GM19463 (cell line): Measurements from ENCODE around the gene KATNB1.

Source experiments
- ATAC-seq: cut with Tn5 transposase; IDR thresholded peaks from one replicate; pipeline ENCODE4 v1.9.1; 2021; ENCODE audit warnings: mild to moderate bottlenecking, moderate library complexity; ENCODE audit not compliant: unreplicated experiment

KATNB1 gene, protein sequence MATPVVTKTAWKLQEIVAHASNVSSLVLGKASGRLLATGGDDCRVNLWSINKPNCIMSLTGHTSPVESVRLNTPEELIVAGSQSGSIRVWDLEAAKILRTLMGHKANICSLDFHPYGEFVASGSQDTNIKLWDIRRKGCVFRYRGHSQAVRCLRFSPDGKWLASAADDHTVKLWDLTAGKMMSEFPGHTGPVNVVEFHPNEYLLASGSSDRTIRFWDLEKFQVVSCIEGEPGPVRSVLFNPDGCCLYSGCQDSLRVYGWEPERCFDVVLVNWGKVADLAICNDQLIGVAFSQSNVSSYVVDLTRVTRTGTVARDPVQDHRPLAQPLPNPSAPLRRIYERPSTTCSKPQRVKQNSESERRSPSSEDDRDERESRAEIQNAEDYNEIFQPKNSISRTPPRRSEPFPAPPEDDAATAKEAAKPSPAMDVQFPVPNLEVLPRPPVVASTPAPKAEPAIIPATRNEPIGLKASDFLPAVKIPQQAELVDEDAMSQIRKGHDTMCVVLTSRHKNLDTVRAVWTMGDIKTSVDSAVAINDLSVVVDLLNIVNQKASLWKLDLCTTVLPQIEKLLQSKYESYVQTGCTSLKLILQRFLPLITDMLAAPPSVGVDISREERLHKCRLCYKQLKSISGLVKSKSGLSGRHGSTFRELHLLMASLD

DNA sequence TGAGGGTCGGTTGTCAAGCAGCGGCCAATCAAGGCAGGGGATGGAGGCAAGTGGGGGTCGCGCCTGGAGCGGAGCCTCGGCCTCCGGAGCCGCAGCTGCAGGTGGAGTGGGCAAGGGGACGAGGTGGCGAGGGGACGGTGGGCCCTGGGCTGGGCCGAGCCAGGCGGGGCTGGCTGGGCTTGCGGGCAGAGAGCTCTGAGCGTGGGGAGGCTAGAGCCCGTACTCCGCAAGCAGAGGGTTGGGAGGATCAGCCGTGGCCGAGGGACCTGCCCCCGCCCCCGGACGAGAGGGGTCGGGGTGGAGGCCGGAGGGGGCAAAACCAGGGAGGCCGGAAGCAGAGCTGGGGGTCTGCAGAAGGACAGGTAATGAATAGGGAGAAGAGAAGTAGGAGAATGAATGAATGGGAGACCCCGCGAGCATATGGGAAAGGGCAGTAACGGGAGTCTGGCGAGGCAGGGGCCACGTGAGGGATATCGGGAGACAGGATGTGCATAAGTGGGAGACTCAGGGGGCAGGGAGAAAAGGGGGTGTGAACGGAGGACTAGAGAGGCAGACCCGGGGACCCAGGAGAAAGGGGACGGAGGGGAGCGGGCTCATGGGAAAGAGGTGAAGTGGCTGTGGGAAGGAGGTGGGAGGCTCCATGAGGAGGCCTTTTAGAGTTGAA, at the start of gene KATNB1:
Gene KATNB1 (plus strand): TSS at position 16 of the 664 bp plus-strand sequence. CDS start 1,474 bp downstream, outside the sequence.
- ATAC-seq: no peak

DNA sequence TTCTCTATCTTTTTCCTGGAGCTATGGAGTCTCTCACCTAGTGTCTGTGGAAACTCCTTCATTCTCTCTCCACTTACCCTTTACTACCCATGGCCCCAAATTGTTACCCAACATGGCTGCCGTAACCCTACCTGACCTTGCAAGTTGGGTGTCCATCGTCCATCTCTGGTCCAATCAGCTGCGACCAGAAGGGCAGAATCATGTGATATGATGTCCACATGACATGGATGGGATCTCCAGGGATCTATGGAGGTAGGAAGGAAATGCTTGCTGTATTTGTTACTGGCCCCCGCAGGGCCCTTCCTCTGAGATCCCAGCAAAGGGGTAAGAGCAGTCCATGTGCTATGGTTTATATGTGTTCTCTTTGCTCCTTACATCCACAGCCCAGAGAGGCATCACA, 49.0 kb upstream of the KATNB1 start:
- no peak for ATAC-seq

DNA sequence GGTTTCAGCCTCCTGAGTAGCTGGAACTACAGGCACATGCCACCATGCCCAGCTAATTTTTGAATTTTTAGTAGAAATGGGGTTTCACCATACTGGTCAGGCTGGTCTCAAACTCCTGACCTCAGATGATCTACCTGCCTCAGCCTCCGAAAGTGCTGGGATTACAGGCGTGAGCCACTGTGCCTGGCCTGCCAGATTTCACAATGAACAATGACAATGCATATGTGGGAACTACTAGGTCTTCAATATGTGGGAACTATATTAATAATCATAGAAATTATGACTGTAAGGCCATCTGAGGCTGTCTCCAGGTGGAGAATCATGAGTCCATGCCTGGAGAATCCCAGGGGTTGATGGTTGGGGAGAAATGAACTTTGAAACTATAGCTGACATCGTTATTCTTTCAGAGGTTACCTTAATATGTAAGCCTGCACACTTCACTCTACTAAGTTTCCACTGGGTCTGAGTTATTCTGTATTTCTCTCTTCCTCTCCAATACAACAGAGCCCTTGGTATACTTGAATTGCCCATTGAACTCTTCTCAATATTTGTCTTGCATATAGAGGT, 48.1 kb upstream of the KATNB1 start:
- no peak for ATAC-seq

DNA sequence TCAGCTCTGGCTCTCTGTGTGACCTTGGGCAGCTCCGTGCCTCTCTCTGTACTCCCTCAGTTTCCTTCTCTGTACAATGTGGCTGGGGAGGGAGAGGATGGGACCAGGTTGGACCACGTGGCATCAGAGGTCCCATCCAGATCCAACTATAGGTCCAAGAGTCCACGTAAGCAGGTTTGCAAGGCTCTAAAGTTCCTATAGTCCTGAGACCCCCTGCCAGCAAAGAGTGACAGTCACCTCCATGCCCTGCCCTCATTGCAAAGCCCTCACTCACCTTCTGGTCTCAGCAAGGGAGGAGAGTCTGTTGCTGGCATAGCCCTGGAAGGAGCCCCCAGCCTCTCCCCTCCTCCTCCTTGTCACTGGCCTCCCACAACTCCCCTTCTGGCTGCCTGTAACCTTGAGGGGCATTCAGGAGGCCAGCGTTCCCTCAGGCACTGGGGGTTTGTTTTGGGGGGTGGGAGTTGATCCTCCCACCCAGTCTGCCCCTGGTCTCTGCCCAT, 47.0 kb upstream of the KATNB1 start:
- no peak for ATAC-seq

DNA sequence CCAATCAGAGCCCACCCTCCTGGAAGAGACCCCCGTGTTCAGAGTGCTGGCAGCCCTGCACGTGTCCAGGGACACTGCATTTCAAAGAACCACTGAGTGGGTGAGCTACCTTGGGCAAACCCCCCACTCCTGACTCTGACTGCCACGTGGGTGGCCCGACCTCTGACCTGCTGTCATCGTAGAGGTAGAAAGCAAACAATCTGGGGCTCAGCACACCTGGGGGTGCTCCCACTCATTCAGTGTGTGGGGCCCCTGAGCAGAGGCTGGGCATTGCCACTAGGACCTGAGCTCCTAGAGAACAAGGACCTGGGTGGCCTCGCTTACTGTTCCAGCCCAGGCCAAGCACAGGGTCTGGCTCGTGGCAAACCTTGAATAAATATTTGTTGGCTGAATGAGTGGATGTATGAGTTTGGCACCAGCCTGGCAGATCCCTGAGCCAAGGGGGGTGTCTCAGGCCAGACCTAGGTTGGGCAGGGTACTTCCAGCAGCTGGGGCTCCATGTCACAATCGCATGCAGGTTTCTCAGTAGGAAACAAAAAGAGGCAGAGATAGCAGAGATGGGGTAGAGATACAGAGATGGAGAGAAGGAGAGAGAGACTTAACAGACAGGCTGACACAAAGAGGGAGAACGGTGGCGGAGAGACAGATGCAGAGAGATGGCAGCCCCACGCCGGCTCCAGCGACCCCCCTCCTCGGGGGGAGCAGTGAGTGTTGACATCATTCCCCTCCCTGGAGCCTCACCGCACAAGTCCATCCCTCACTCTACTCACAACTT, 46.4 kb upstream of the KATNB1 start:
- no peak for ATAC-seq

DNA sequence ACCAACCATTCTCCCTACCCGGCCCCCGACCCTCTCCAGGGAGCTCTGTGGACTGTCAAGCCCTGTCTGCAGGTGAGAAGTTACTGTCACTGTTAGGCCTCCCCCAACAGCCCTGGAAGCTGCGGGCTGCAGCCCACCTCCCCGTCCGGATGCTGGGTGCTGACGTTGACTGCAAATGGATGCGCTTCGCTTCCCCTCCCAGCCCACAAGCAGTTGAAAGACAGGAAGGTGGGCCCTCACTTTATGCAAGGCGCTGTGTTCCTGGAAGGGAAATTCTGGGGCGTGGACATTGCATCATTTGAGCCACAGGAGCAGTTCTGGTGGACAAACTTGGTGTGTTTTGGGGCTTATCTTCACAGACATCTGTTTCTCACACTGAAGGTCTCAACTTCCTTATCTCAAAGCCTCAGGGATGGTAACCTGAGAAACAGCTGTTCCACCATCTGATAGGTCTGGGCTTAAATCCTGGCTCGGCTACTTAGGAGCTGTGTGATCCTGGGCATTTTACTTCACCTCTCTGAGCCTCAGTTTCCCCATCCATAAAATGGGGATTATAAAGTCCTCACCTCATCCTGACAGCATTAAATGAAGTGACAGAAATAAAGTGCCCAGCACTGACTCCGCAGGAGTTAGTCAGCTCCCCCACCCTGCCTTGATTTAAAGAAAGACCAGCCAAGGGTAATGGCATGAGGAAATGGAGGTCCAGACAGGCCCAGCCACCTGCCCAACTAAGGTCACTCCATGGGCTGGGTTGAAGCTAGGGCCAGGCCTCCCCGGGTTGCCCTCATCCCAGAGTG, 45.6 kb upstream of the KATNB1 start:
- peak; percentile 68 for ATAC-seq

DNA sequence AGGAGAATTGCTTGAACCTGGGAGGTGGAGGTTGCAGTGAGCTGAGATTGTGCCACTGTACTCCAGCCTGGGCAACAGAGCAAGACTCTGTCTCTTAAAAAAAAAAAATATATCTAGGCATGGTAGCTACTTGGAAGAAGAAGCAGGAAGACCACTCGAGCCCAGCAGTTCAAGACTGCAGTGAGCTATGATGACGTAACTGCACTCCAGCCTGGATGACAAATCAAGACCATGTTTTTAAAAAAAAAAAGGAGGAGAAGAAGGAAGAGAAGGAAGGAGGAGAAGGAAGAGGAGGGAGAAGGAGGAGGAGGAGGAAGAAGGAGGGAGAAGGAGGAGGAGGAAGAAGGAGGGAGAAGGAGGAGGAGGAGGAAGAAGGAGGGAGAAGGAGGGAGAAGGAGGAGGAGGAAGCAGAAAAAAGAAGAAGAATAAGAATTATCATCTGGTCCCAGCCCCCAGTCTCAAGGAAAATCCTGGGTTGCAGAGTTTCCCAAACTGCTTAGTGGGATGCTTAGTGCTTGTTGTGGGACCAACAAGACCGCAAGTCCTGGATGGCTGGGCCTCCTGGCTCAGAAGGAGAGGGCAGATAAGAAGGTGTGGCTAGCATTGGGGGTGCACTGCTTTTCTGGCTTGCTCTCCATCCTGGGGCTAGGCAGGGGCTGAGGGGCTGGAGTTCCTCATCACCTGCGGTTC, 44.6 kb upstream of the KATNB1 start:
- ATAC-seq: no peak

DNA sequence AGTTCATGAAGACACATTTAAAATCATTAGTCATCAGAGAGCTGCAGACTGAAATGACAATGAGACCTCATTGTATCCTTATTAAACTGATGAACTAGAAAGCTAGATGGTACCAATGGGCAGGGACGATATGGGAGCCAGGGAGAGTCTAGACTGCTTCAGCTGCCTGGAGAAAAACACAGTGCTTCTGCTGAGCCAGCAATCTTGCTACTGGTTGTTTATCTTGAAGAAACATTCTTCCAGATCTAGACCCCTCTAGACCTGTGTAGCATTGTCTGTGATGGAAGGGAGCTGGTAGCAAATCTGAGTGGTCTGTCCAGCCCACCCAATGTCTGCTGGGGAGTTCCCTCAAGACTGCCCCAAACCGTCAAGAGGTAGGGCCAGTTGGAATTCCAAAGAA, 42.9 kb upstream of the KATNB1 start:
- no peak for ATAC-seq

DNA sequence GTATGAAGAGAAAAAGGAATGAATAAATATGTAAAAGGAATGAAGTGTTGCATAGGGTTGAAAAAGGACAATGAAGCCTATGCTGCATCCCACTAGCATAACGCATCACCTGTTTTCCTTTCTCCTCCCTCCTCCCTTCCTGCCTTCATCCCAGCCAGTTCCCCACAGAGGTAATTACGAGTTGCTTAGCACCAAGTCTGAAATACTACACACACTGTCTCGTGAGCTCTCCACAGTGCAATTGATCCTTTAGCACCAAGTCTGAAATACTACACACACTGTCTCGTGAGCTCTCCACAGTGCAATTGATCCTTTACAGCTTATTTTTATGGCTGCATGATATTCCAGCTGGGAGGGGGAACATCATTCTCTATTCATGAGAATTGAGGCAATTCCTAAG, 42.0 kb upstream of the KATNB1 start:
- no peak for ATAC-seq

DNA sequence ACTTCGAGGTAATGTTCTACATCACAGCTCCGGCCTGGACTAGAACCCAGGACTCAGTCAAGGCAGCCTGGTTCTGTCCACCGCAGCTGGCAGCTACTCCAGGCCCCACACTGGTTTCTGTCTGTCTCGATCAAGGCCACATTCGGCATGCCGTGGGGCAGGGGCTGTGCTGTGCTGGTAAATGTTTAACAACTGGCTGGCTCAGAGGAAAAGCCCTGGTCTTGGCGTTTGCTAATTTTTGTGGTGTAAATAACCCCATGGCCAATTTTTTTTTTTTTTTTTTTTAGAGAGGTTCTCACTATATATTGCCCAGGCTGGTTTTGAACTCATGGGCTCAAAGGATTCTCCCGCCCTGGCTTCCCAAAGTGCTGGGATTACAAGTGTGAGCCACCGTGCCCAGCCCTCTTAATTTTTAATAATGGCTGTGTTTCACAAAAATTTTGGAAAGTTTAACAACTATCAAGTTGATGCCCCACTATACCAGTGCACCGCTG, 41.3 kb upstream of the KATNB1 start:
- no peak for ATAC-seq

DNA sequence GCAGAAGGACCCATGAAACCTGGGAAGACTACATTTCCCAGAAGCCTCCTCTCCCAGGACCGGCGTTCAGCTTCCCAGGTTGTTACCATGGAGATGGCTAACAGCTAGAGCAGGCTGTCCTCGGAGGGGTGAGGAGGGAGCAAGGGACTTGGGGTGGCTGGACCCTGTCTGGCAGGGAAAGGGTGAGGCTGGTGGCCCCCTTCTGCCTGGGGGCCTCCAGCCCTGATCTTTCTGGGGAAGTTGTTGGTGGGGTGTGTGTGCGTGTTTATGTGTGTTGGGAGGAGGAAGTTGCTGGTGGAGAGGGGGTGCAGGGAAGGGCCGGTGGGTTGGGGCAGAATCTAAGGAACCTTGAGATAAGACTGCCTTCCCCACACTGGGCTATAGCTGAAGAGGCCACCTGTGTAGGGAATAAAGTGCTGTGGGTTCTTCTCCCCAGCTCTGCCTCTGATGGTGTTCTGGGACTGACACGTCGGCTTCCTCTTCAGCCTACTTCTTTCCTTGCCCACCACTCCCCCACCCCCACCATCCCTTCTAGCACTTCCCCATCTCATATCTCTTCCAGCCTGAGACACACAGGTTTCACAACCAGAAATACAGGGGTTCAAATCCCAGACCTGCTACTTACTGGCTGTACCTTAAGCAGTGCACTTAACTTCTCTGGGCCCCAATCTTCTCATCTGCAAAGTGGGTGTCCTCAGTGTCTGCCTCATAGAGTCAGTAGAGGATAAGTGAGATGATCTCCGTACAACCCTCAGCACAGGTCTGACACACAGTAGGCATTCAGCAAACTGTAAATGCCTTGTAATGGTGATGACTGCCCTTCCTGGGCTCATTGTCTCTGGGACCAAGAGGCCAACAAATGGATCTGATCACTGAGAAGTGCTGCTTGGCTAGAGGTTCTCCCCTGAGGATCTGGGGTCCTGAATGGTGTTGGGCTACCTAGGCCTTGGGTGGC, 40.6 kb upstream of the KATNB1 start, which contains the start of gene DRC7:
Gene DRC7 (plus strand): TSS at position 82 of the 955 bp plus-strand sequence. CDS start 3,144 bp downstream, outside the sequence.
- peak; percentile 74 for ATAC-seq

DNA sequence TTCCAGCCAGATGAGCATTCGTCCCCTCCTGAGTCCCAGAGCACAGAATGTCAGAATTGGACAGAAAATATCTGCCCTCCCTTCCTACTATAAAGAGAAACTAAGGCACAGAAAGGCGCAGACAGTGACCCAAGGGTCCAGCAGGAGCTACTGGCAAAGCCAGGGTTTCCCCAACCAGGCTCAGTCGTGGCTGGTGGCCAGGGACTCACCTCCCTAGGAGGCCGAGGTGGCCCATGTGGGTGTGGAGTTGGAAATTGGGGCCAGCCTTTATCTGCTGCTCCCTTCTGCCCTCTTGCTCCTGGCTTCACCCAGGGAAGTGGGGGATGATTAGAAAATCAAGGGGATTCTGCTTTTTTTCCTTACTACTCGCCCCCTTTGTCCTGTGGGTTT, 39.9 kb upstream of the KATNB1 start:
- no peak for ATAC-seq

DNA sequence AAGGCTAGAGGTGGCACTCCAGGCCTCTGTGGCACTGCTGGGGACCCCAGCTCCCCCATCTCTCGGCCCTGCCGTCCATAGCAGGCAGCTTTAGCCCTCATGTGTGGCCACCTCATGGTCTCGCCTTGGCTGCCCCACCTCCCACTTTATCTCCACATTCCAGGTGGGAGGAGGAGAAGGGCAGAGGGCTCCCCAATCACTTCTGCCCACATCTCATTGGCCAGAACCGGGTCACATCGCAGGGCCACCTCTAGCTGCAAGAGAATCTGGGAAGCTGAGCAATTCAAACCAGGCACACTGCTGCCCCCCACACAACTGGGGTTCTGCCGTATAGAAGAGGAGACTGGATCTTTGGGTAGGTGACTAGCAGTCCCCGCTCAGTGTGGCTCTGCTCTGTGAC, 39.3 kb upstream of the KATNB1 start:
- no peak for ATAC-seq

DNA sequence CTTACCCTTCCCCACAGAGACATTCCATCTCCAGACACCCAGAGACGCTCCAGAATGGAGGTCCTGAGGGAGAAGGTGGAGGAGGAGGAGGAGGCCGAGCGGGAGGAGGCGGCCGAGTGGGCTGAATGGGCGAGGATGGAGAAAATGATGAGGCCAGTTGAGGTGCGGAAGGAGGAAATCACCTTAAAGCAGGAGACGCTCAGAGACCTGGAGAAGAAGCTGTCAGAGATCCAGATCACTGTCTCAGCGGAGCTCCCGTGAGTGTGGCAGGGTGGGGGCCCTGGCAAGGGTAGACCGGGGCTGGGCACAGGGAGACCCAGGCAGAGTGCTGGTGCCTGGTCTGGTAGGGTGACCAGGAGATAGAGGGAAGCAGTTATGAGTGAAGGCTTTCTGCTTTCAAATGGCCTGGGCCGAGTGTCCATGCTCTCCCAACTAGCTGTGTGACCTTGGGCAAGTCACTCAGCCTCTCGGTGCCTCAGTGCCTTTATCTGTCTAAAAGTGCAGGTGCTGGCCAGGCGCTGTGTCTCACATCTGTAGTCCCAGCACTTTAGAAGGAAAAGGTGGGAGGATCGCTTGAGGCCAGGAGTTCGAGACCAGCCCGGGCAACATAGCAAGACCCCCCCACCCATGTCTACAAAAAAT, 37.6 kb upstream of the KATNB1 start:
- ATAC-seq: no peak

DNA sequence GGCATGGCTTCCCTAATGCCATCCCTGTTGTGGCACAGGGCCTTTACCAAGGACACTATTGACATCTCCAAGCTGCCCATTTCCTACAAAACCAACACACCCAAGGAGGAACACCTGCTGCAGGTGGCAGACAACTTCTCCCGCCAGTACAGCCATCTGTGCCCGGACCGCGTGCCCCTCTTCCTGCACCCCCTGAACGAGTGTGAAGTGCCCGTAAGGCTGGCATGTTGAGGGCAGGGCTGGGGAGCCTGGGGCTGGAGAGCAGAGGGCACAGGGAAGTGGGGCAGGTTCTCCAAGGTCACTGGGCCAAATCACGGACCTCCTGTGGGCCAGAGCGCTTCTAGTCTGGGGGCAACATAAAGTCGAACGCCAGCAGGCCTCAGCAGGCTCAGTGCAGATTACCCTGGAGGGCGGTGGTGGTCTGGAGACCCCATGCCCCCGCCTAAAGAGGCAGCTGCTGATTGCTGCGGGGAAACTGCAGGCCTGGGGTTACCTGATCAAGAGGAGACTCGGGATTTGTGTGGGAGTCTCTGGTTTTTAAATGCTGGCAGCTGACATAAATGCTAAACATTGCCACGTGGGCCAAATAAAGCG, 36.7 kb upstream of the KATNB1 start:
- no peak for ATAC-seq

DNA sequence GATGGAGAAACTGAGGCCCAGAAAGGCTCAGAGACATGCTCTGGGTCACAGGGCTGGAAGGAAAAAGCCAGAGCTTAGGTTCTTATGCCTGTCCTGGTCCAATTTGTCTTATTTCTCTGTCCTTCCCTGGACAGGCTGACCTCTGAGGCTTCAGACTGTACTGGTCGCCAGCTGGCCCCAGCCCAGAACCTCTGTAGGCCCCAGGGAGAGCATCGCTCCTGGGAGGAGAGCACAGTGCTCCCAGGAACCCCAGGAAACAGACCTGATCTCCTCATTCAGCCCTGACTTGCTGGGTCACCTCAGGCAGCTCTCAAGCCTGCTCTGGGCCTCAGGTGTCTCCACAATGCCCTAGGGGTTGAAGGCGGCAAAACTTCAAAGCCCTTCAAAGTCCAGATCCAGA, 36.1 kb upstream of the KATNB1 start:
- ATAC-seq: no peak

DNA sequence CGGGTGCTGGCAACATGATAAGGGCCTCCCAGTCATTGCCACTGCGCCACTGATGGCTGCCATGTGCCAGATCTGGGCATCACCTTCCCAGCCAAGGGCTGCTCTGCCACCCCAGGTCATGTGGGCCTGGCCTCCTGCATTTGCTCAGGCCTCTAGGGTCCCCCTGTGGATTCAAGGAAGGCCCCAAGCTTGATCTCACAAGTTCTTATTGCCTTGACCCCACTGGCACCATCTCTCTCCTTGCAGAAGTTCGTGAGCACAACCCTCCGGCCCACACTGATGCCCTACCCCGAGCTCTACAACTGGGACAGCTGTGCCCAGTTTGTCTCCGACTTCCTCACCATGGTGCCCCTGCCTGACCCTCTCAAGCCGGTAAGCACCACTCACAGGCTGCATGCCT, 35.7 kb upstream of the KATNB1 start:
- no peak for ATAC-seq
